ENCODE results near the gene UBE2O.

The UBE2O gene

GRCh38 chr17:76495663-76496400, 42.9 kb upstream of the UBE2O start:
- no peak for DNase-seq
- peaks cover 0 to 43% (median 29%) of the 10 kb centered on the region in 4 donors for H3K4me1 ChIP-seq
- H3K9me3 ChIP-seq = no peaks in the 10 kb centered on the region
- no peak for TF ChIP-seq CTCF (IDR thresholded peaks at IDR 0.05)
- H3K27me3 ChIP-seq = no peaks in the 10 kb centered on the region
- no peaks in the 10 kb centered on the region for H3K36me3 ChIP-seq
- H3K4me3 ChIP-seq = no peak overlapping the region
- intact Hi-C loops (cut with DNase I; ENCODE audit: low total_unique reads) = no loop called here
- no peak overlapping the region for H3K27ac ChIP-seq

GRCh38 chr17:76493505-76494167, 40.7 kb upstream of the UBE2O start:
- DNase-seq = peak in 1 of 2 donors; percentile 66
- no peak overlapping the region for H3K4me3 ChIP-seq
- peaks cover 0 to 23% (median 14%) of the 10 kb centered on the region in 4 donors for H3K4me1 ChIP-seq
- no peak for TF ChIP-seq CTCF (IDR thresholded peaks at IDR 0.05)
- peak overlapping the region; percentile 19 to 21 for H3K27ac ChIP-seq
- H3K27me3 ChIP-seq = no peaks in the 10 kb centered on the region
- H3K36me3 ChIP-seq = no peaks in the 10 kb centered on the region
- no peaks in the 10 kb centered on the region for H3K9me3 ChIP-seq
- intact Hi-C loops (cut with DNase I; ENCODE audit: low total_unique reads) = no loop called here

GRCh38 chr17:76492989-76493501, 40.1 kb upstream of the UBE2O start:
- Histone ChIP-seq H3K27me3 (no peaks in the 10 kb centered on the region), H3K27ac (peak overlapping the region; percentile 21 to 29), H3K9me3 (no peaks in the 10 kb centered on the region), H3K4me3 (no peak overlapping the region), H3K36me3 (no peaks in the 10 kb centered on the region), H3K4me1 (peaks cover 0 to 17% (median 8%) of the 10 kb centered on the region in 4 donors)
- intact Hi-C loops (cut with DNase I; ENCODE audit: low total_unique reads) = no loop called here
- no peak for TF ChIP-seq CTCF (IDR thresholded peaks at IDR 0.05)
- peak; percentile 78 to 84 for DNase-seq

- DNase-seq = no peak
- TF ChIP-seq CTCF (IDR thresholded peaks at IDR 0.05) = no peak
- Histone ChIP-seq H3K4me1 (peaks cover 0 to 10% (median 3%) of the 10 kb centered on the region in 4 donors), H3K27me3 (no peaks in the 10 kb centered on the region), H3K4me3 (no peak overlapping the region), H3K9me3 (no peaks in the 10 kb centered on the region), H3K27ac (peak overlapping the region in 1 of 2 donors; percentile 29), H3K36me3 (peaks cover 0 to 6% (median 0%) of the 10 kb centered on the region in 3 donors)
- intact Hi-C loops (cut with DNase I; ENCODE audit: low total_unique reads) = no loop called here
These were observed 39.4 kb upstream of the UBE2O start for GRCh38 chr17:76492123-76492988.
